CD4-positive, alpha-beta memory T cell (primary cell): ENCODE measurements around the gene ZNF423. TPM values are rescaled to one million over a fixed set of nuclear protein-coding genes. Genes with fewer than 3 reads are reported as not detected.
"Not testable (repeated sequence)": the region's sequence is repeated elsewhere in the genome, so short reads cannot be mapped to it uniquely, and the experiment has no call there.

Source experiments
- CTCF ChIA-PET: fragments of 350-600 bp; sonication (Branson Sonifier 250); formaldehyde crosslinking; loops from one replicate; lab custom pipeline; 2021; ENCODE audit warnings: inconsistent platforms; ENCODE audit not compliant: partially characterized antibody; lab: Charles Lee
- POLR2A ChIA-PET: fragments of 350-600 bp; sonication (Branson Sonifier 250); formaldehyde crosslinking; loops from one replicate; lab custom pipeline; 2021; ENCODE audit not compliant: partially characterized antibody; lab: Charles Lee
- DNase-seq, 5 donors: peaks; one replicate each; pipeline versions ENCODE4 v3.0.0 to v3.0.0-alpha.2; 2020 to 2022; ENCODE audit warnings: mixed read lengths in 1 of 5
- H3K27ac ChIP-seq: one replicate; pipeline ENCODE4 v1.7.0; 2013; ENCODE audit warnings: low read depth, low read length
- H3K27me3 ChIP-seq: 2 replicates; pipeline ENCODE4 v1.7.0; 2013; ENCODE audit warnings: mild to moderate bottlenecking, low read length, moderate library complexity; ENCODE audit not compliant: insufficient read depth
- H3K36me3 ChIP-seq: 2 replicates; pipeline ENCODE4 v1.7.0; 2013; ENCODE audit warnings: mild to moderate bottlenecking, low read length, moderate library complexity; ENCODE audit not compliant: insufficient read depth
- H3K4me1 ChIP-seq: 2 replicates; pipeline ENCODE4 v1.7.0; 2013; ENCODE audit warnings: mild to moderate bottlenecking, low read length, moderate library complexity; ENCODE audit not compliant: insufficient read depth
- H3K4me3 ChIP-seq, 2 donors: one replicate each; pipeline ENCODE4 v1.7.0; 2013; ENCODE audit warnings: low read length in 2 of 2, mild to moderate bottlenecking in 1 of 2
- H3K9me3 ChIP-seq, 2 donors: one replicate each; pipeline ENCODE4 v1.7.0; 2013; ENCODE audit warnings: low read length in 2 of 2, control low read depth in 1 of 2; ENCODE audit not compliant: control insufficient read depth in 1 of 2
- H3K27ac Mint-ChIP-seq, 7 donors: one replicate each; pipeline ENCODE4 v1.8.0; 2020 to 2021; ENCODE audit warnings: mixed read lengths in 7 of 7, mild to moderate bottlenecking in 6 of 7, inconsistent platforms in 3 of 7, moderate library complexity in 3 of 7
- H3K27me3 Mint-ChIP-seq, 2 donors: one replicate each; pipeline ENCODE4 v1.8.0; 2020 to 2021; ENCODE audit warnings: mixed read lengths in 2 of 2
- H3K36me3 Mint-ChIP-seq, 2 donors: one replicate each; pipeline ENCODE4 v1.8.0; 2020 to 2021; ENCODE audit warnings: mixed read lengths in 2 of 2, inconsistent platforms in 1 of 2, mild to moderate bottlenecking in 1 of 2
- H3K4me1 Mint-ChIP-seq, 4 donors: one replicate each; pipeline ENCODE4 v1.8.0; 2020 to 2021; ENCODE audit warnings: mixed read lengths in 4 of 4, mild to moderate bottlenecking in 1 of 4
- H3K4me3 Mint-ChIP-seq, 8 donors: one replicate each; pipeline ENCODE4 v1.8.0; 2020 to 2021; ENCODE audit warnings: mixed read lengths in 8 of 8, mild to moderate bottlenecking in 7 of 8, moderate library complexity in 6 of 8, inconsistent platforms in 3 of 8
- H3K9me3 Mint-ChIP-seq, 8 donors: one replicate each; pipeline ENCODE4 v1.8.0; 2020 to 2021; ENCODE audit warnings: mixed read lengths in 8 of 8, mild to moderate bottlenecking in 5 of 8, inconsistent platforms in 3 of 8, moderate library complexity in 1 of 8
- intact Hi-C: fragments of 100-400 bp; cut with micrococcal nuclease; formaldehyde crosslinking; loops from one replicate; pipeline ENCODE4 v1.15.1; 2023
- polyA plus RNA-seq, 2 donors: library from polyadenylated mRNA; unstranded; fragments of 300-500 nt; fragmentation: Illumina TruSeq; gene quantifications; one replicate each; pipeline ENCODE4 v1.2.3, GENCODE V29; 2021
- total RNA-seq, 2 experiments: library from RNA; stranded (reverse); gene quantifications; one replicate each; pipeline ENCODE4 v1.2.3, GENCODE V29; 2021

The ZNF423 gene
- total and polyA plus RNA-seq, 4 experiments from 2014 or later, result not detected

DNA sequence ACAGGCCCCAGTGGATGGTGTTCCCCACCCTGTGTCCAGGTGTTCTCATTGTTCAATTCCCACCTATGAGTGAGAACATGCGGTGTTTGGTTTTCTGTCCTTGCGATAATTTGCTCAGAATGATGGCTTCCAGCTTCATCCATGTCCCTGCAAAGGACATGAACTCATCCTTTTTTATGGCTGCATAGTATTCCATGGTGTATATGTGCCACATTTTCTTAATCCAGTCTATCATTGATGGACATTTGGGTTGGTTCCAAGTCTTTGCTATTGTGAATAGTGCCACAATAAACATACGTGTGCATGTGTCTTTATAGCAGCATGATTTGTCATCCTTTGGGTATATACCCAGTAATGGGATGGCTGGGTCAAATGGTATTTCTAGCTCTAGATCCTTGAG, 22.6 kb upstream of the ZNF423 start:
- H3K9me3 ChIP-seq, H3K4me1 ChIP-seq, POLR2A ChIA-PET, H3K36me3 Mint-ChIP-seq, H3K27ac Mint-ChIP-seq, H3K4me1 Mint-ChIP-seq, H3K9me3 Mint-ChIP-seq, H3K4me3 Mint-ChIP-seq, H3K27ac ChIP-seq, intact Hi-C loops, H3K36me3 ChIP-seq, CTCF ChIA-PET, H3K4me3 ChIP-seq, DNase-seq, H3K27me3 ChIP-seq: not testable (repeated sequence)
- peaks cover 19 to 45% of the 10 kb centered on the region in 2 donors for H3K27me3 Mint-ChIP-seq

DNA sequence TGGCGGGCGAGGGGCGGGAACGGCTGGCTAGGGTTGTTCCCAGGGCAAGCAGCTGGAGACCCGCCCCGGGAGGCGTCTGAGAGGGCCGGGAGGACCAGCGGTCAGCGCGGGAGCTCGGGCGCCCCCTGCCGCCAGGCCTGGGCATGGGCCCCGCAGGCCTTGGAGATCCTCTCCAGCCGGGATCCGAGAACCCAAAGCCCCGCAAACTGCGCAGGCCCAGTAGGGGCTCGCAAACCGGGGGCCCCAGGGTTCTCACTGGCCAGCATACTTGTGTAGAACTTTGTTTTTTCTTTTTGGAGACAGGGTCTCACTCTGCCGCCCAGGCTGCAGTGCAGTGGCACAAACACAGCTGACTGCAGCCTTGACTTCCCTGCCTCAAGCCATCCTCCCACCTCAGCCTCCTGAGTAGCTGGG, 20.8 kb upstream of the ZNF423 start:
- Histone ChIP-seq H3K27me3 (peaks cover 6% of the 10 kb centered on the region), H3K27ac (no peak overlapping the region), H3K4me3 (no peak overlapping the region), H3K9me3 (no peaks in the 10 kb centered on the region), H3K4me1 (no peaks in the 10 kb centered on the region), H3K36me3 (no peaks in the 10 kb centered on the region)
- no peak overlapping the region for H3K27ac Mint-ChIP-seq
- H3K27me3 Mint-ChIP-seq, result peaks cover 16 to 41% of the 10 kb centered on the region in 2 donors
- ChIA-PET POLR2A (no interaction called here), CTCF (interaction anchor here (1.6 kb wide), 2 partner anchors 15 to 468 kb away, joined by 4 to 7 read pairs; no protein-coding TSS in a partner anchor)
- H3K4me3 Mint-ChIP-seq, result no peak overlapping the region
- DNase-seq, result no peak
- H3K36me3 Mint-ChIP-seq, result no peaks in the 10 kb centered on the region
- no peaks in the 10 kb centered on the region for H3K9me3 Mint-ChIP-seq
- H3K4me1 Mint-ChIP-seq, result peaks cover 0 to 2% (median 0%) of the 10 kb centered on the region in 4 donors
- intact Hi-C loops, result no loop called here

DNA sequence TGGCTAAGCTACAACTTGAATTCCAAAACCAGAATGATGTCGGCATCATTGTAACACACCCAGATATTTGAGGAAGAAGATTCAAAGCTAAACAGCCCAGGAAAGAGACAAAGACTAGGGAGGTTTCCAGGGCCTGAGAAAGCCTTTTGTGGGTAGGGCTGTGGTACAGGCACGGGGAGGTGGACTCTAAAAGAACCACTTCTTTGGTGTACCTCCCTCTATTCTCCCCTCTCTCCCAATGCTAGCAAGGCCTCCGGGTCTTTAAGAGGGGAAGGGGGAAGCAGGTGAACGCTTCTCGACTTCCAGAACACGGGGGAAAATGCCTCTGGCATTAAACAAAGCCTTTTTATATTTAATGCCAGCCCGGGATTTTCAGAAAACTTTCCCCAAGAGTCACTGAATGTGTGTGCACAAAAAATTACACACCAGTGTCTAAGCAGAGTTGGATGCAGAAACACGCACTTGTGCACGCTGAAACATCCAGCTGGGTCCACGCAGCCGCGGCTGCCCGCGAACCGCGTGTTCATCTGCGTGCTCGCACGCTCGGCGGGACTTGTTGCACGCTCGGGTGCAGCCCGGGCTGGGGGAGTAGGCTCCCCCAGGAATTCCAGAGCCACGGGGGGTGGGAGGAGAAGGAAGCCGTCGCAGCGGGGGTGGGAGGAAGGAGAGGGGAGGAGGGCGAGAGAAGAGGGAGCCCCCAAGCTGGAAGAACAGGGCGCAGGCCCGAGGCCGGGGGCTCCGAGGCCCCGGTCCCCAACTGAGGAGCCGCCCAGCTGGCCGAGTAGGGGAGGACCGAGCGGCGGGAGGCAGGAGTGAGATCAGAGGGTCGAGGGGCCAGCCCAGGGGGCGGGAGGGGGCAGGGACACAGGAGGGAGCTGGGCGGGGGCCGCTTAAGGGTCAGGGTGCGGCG, 20.1 kb upstream of the ZNF423 start:
- Histone ChIP-seq H3K27me3 (peaks cover 6% of the 10 kb centered on the region), H3K4me1 (no peaks in the 10 kb centered on the region), H3K36me3 (no peaks in the 10 kb centered on the region), H3K9me3 (no peaks in the 10 kb centered on the region), H3K27ac (no peak overlapping the region), H3K4me3 (no peak overlapping the region)
- ChIA-PET POLR2A (no interaction called here), CTCF (interaction anchor here (1.1 to 1.6 kb wide), 4 partner anchors 14 to 467 kb away, joined by 3 to 7 read pairs (median 4); no protein-coding TSS in a partner anchor)
- intact Hi-C loops, result no loop called here
- DNase-seq, result no peak
- Mint-ChIP-seq H3K4me1 (peaks cover 0 to 2% (median 0%) of the 10 kb centered on the region in 4 donors), H3K27ac (no peak overlapping the region), H3K27me3 (peaks cover 16 to 37% of the 10 kb centered on the region in 2 donors), H3K36me3 (no peaks in the 10 kb centered on the region), H3K9me3 (no peaks in the 10 kb centered on the region), H3K4me3 (no peak overlapping the region)

DNA sequence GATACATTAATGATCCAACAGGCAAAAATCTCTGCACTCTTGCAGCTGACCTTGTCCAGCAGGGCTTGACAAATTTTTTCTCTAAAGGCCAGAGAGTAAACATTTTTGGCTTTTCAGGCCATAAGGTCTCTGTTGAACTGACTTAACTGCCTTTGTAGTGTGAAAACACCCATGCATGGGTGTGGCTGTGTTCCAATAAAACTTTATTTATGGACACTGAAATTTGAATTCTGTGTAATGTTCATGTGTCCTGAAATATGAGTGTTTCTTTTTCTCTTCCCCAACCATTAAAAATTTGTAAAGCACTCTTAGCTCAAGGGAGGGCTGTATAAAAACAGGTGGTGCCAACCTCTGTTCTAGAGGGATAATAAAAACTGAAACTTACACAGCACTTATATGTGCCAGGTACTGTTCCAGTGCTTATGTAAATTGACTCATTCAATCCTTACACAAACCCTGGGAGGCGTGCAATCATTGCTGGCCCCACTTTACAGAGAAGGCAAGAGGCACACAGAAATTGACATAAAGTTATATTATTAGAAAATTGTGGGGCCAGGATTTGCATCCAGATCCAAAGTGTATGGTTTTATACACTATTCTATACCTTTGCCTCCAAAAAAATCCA, 18.8 kb upstream of the ZNF423 start:
- Mint-ChIP-seq H3K27me3 (peaks cover 16 to 34% of the 10 kb centered on the region in 2 donors), H3K4me3 (no peak overlapping the region), H3K9me3 (no peaks in the 10 kb centered on the region), H3K4me1 (peaks cover 0 to 2% (median 0%) of the 10 kb centered on the region in 4 donors), H3K27ac (no peak overlapping the region), H3K36me3 (no peaks in the 10 kb centered on the region)
- Histone ChIP-seq H3K27ac (no peak overlapping the region), H3K9me3 (no peaks in the 10 kb centered on the region), H3K4me1 (no peaks in the 10 kb centered on the region), H3K36me3 (no peaks in the 10 kb centered on the region), H3K27me3 (peaks cover 6% of the 10 kb centered on the region), H3K4me3 (no peak overlapping the region)
- POLR2A ChIA-PET, result no interaction called here
- intact Hi-C loops, result no loop called here
- CTCF ChIA-PET, result interaction anchor here (1.1 to 1.2 kb wide), 2 partner anchors 15 to 17 kb away, joined by 3 to 4 read pairs; no protein-coding TSS in a partner anchor
- DNase-seq, result no peak

DNA sequence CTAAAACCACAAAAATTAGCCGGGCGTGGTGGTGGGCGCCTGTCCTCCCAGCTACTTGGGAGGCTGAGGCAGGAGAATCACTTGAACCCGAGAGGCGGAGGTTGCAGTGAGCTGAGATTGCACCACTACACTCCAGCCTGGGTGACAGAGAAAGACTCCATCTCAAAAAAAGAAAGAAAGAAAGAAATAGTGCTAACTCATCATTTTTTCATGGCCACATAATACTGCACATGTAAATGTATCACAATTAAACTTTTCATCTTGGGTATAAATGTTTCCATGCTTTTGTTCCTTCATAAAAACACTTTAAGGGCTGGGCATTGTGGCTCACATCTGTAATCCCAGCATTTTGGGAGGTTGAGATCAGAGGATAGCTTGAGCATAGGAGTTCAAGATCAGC, 15.9 kb upstream of the ZNF423 start:
- POLR2A ChIA-PET, H3K27me3 ChIP-seq, H3K4me3 ChIP-seq, H3K9me3 ChIP-seq, H3K27ac ChIP-seq, H3K36me3 Mint-ChIP-seq, H3K36me3 ChIP-seq, H3K4me3 Mint-ChIP-seq, H3K27ac Mint-ChIP-seq, intact Hi-C loops, H3K4me1 Mint-ChIP-seq, H3K9me3 Mint-ChIP-seq, DNase-seq, H3K4me1 ChIP-seq, CTCF ChIA-PET: not testable (repeated sequence)
- peaks cover 20 to 22% of the 10 kb centered on the region in 2 donors for H3K27me3 Mint-ChIP-seq

DNA sequence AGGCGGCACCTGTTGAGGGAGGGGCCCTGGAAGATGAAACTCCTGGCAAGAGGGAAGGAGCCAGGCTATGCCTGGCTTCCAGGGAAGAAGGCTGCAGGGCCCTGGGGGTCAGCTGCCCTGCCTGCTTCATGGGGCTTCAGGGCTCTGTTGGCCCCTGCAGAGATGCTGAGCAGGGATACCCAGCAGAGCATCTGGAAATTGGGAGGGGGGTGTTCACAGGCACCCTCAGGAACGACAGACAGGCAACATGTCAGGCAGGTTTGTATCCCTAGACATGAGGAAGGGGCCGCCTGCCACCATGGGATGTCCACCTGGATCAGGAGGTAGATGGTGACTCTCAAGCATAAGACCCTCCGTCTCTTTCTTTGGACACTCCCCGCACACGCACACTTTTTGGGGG, 13.8 kb upstream of the ZNF423 start:
- Histone ChIP-seq H3K27ac (no peak overlapping the region), H3K9me3 (no peaks in the 10 kb centered on the region), H3K36me3 (no peaks in the 10 kb centered on the region), H3K4me3 (no peak overlapping the region), H3K27me3 (no peaks in the 10 kb centered on the region), H3K4me1 (no peaks in the 10 kb centered on the region)
- ChIA-PET CTCF (no interaction called here), POLR2A (no interaction called here)
- H3K4me3 Mint-ChIP-seq, result no peak overlapping the region
- no peak overlapping the region for H3K27ac Mint-ChIP-seq
- intact Hi-C loops, result no loop called here
- peaks cover 11 to 16% of the 10 kb centered on the region in 2 donors for H3K27me3 Mint-ChIP-seq
- H3K9me3 Mint-ChIP-seq, result no peaks in the 10 kb centered on the region
- DNase-seq, result no peak
- H3K4me1 Mint-ChIP-seq, result no peaks in the 10 kb centered on the region
- H3K36me3 Mint-ChIP-seq, result no peaks in the 10 kb centered on the region

DNA sequence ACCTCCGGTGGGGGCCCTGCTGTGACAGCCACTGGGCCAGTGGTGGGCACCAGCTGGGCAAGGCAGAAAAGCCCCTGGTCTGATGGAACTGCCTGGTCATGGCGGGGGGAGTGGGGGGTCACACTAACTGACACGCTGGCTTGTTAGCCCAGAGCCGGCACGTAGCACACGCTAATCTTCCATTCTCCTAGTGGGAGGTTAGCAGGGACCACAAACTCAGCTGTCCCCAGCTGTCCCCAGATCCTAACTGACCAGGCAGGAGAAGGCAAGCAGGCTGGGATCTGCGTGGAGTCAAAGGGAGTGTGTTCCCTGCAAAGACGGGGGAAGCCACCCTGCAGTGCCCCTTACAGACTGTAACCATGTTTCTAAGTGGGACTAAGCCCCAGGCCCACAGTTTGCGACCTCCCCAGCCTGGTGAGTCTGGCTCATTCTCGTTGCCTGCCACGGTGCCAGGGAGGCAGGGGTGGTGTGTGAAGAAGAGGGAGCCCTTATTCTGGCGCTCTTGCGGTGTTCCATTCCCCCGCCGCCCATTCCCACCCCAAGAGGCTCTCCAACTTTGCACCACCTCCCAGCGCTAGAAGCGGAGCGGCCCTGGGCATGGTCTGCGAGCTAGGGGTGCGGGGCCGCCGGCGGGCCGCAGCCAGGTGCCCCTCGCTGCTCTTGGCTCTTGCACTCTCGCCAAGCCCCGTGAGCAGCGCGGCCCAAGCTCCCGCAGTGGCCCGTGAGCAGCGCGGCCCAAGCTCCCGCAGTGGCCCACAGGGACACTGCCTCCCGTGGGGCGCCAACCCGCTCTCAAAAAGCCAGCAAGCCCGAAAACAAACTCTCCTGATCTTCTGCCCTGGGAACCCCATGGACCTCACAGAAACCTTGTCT, 12.1 kb upstream of the ZNF423 start:
- H3K27ac Mint-ChIP-seq, result no peak overlapping the region
- Histone ChIP-seq H3K4me3 (no peak overlapping the region), H3K27me3 (no peaks in the 10 kb centered on the region), H3K4me1 (no peaks in the 10 kb centered on the region), H3K36me3 (no peaks in the 10 kb centered on the region), H3K9me3 (no peaks in the 10 kb centered on the region), H3K27ac (no peak overlapping the region)
- no peak for DNase-seq
- H3K4me3 Mint-ChIP-seq, result no peak overlapping the region
- POLR2A ChIA-PET, result no interaction called here
- CTCF ChIA-PET, result no interaction called here
- no peaks in the 10 kb centered on the region for H3K36me3 Mint-ChIP-seq
- intact Hi-C loops, result no loop called here
- H3K9me3 Mint-ChIP-seq, result no peaks in the 10 kb centered on the region
- H3K4me1 Mint-ChIP-seq, result no peaks in the 10 kb centered on the region
- H3K27me3 Mint-ChIP-seq, result peaks cover 7 to 8% of the 10 kb centered on the region in 2 donors
